ENCODE results near the gene HTT. TPM values are rescaled to one million over a fixed set of nuclear protein-coding genes. Genes with fewer than 3 reads are reported as not detected.

HTT gene
- total RNA-seq, 1 experiment from 2014 or later = 64.4 TPM

- no CpG with 5 or more reads among the region's 6 CpGs for WGBS (ENCODE audit: extremely low coverage, insufficient read length, low lambda C conversion rate)
- no peak overlapping the region for H2BK15ac ChIP-seq (ENCODE audit: low read depth, low read length)
- H4K8ac ChIP-seq (replicated peaks; ENCODE audit: insufficient read length, low read depth, low read length) = no peak overlapping the region
- no peak overlapping the region for H3T11ph ChIP-seq (ENCODE audit: low read length)
- H2BK20ac ChIP-seq (ENCODE audit: low read depth, low read length, poor library complexity, severe bottlenecking) = no peak overlapping the region
- no peak overlapping the region for H3K23ac ChIP-seq (ENCODE audit: insufficient read length, low read depth, low read length)
- no peak overlapping the region for H3K14ac ChIP-seq (ENCODE audit: insufficient read depth, low read length)
- no peak overlapping the region for H2BK12ac ChIP-seq (ENCODE audit: insufficient read length, low read depth, low read length)
- H3K27ac ChIP-seq (ENCODE audit: insufficient read length, low read depth, low read length) = no peak overlapping the region
- H3K79me1 ChIP-seq (ENCODE audit: insufficient read depth, low read depth, low read length, poor library complexity, severe bottlenecking) = no peaks in the 10 kb centered on the region
- no peak for DNase-seq
- no peak for TF ChIP-seq CTCF (conservative IDR thresholded peaks at IDR 0.05)
- H3K9me3 Mint-ChIP-seq = no peaks in the 10 kb centered on the region; a peak in 1 of 5 replicates
- H3K79me2 ChIP-seq (ENCODE audit: insufficient read depth, low read length) = no peaks in the 10 kb centered on the region
- H2AK5ac ChIP-seq (ENCODE audit: insufficient read length, low read length) = no peak overlapping the region
- peaks cover 11 to 36% of the 10 kb centered on the region in 2 experiments for H3K4me1 Mint-ChIP-seq
- no peak overlapping the region for H3K4ac ChIP-seq (ENCODE audit: low read depth, low read length)
- H3K27me3 Mint-ChIP-seq (ENCODE audit: low read depth) = peaks cover 8% of the 10 kb centered on the region
- no peak overlapping the region for H2BK5ac ChIP-seq (ENCODE audit: insufficient read length, low read length)
- H3K56ac ChIP-seq (ENCODE audit: insufficient read length, low read depth, low read length) = no peak overlapping the region
- peaks cover 10 to 20% (median 18%) of the 10 kb centered on the region in 3 experiments; a peak in 6 of 7 replicates for H3K36me3 Mint-ChIP-seq (ENCODE audit: insufficient read depth in 1 of 3, low read depth in 3 of 3)
- H4K5ac ChIP-seq (ENCODE audit: insufficient read length, low read depth, low read length) = no peak overlapping the region
- H3K9ac ChIP-seq (ENCODE audit: extremely low read depth, insufficient read length, low read length) = no peak overlapping the region
- no peaks in the 10 kb centered on the region for H3K9me3 ChIP-seq (ENCODE audit: control insufficient read depth, low read depth, low read length)
- H2AFZ ChIP-seq (ENCODE audit: low read length) = no peak overlapping the region
- H3K27ac Mint-ChIP-seq = no peak overlapping the region
- no peaks in the 10 kb centered on the region for H3K23me2 ChIP-seq (ENCODE audit: insufficient read length, low read depth, low read length, poor library complexity, severe bottlenecking)
- H3K4me3 Mint-ChIP-seq = no peak overlapping the region
- H3K27me3 ChIP-seq (ENCODE audit: insufficient read depth, low read length) = no peaks in the 10 kb centered on the region
- no peak overlapping the region for H3K18ac ChIP-seq (ENCODE audit: insufficient read length, low read depth, low read length)
- H4K20me1 ChIP-seq (ENCODE audit: control insufficient read depth, insufficient read depth, insufficient read length) = peaks cover 4% of the 10 kb centered on the region
- H4K91ac ChIP-seq (ENCODE audit: insufficient read length, low read depth, low read length) = no peak overlapping the region
- H2BK120ac ChIP-seq (ENCODE audit: low read depth, low read length, poor library complexity, severe bottlenecking) = no peak overlapping the region
- H3K4me2 ChIP-seq (ENCODE audit: insufficient read depth, insufficient read length, low read length) = no peak overlapping the region
- no peaks in the 10 kb centered on the region; the same call in 1 of the 2 replicates for H3K4me1 ChIP-seq (ENCODE audit: insufficient read depth, low read length)
These were observed 171.2 kb downstream of the HTT start for GRCh38 chr4:3245676-3246075.
